WTC11 (cell line): ENCODE data around the gene CPNE4. TPM values are rescaled to one million over a fixed set of nuclear protein-coding genes. Genes with fewer than 3 reads are reported as not detected.

Experiments
- ATAC-seq: fragments of 200-7000 bp; cut with Tn5 transposase; 2 replicates; pipeline ENCODE4 v1.10.0; 2021; ENCODE audit warnings: mild to moderate bottlenecking, moderate library complexity
- CTCF ChIA-PET: fragments of 300-600 bp; sonication (Branson Sonifier 250); formaldehyde crosslinking; loops from one replicate; lab custom pipeline; 2021; ENCODE audit warnings: antibody characterized with exemption; lab: Charles Lee
- POLR2A ChIA-PET: fragments of 350-600 bp; sonication (Branson Sonifier 250); formaldehyde crosslinking; loops from one replicate; lab custom pipeline; 2021; ENCODE audit warnings: antibody characterized with exemption; lab: Charles Lee
- DNase-seq: peaks from one replicate; pipeline ENCODE4 v3.0.0; 2021; ENCODE audit warnings: low spot score
- H3K27ac Mint-ChIP-seq: 2 replicates; pipeline ENCODE4 v1.8.0; 2021; ENCODE audit warnings: mixed read lengths
- H3K27me3 Mint-ChIP-seq: 2 replicates; pipeline ENCODE4 v1.8.0; 2021; ENCODE audit warnings: low read depth, mild to moderate bottlenecking, moderate library complexity, mixed read lengths
- H3K36me3 Mint-ChIP-seq: 2 replicates; pipeline ENCODE4 v1.8.0; 2021; ENCODE audit warnings: mixed read lengths
- H3K4me1 Mint-ChIP-seq: 2 replicates; pipeline ENCODE4 v1.8.0; 2022; ENCODE audit warnings: mixed read lengths
- H3K4me3 Mint-ChIP-seq: 2 replicates; pipeline ENCODE4 v1.8.0; 2021; ENCODE audit warnings: mild to moderate bottlenecking, moderate library complexity, mixed read lengths
- H3K9me3 Mint-ChIP-seq: 2 replicates; pipeline ENCODE4 v1.8.0; 2021; ENCODE audit warnings: mixed read lengths
- ATF2 ChIP-seq: sonication (generic); formaldehyde crosslinking; IDR thresholded peaks from 2 replicates; pipeline ENCODE4 v1.8.1; 2022; ENCODE audit warnings: low read depth, missing genetic modification reagents, borderline replicate concordance
- ATF6 ChIP-seq: sonication (generic); formaldehyde crosslinking; IDR thresholded peaks from 2 replicates; pipeline ENCODE4 v1.8.1; 2023; ENCODE audit warnings: mild to moderate bottlenecking, missing genetic modification reagents
- CDX4 ChIP-seq: fragments of 250-450 bp; sonication (Bioruptor Pico); IDR thresholded peaks from 2 replicates; pipeline ENCODE4 v1.9.0; 2021; ENCODE audit warnings: moderate library complexity, mild to moderate bottlenecking, inconsistent platforms, borderline replicate concordance
- CREM ChIP-seq: sonication (generic); formaldehyde crosslinking; IDR thresholded peaks from 2 replicates; pipeline ENCODE4 v1.8.1; 2022; ENCODE audit warnings: mild to moderate bottlenecking, missing genetic modification reagents, moderate library complexity
- E2F4 ChIP-seq: sonication (generic); formaldehyde crosslinking; IDR thresholded peaks from 2 replicates; pipeline ENCODE4 v1.8.1; 2022; ENCODE audit warnings: low read depth, mild to moderate bottlenecking, moderate library complexity, missing genetic modification reagents, borderline replicate concordance
- IRF1 ChIP-seq: sonication (generic); formaldehyde crosslinking; IDR thresholded peaks from 2 replicates; pipeline ENCODE4 v1.8.0; 2023; ENCODE audit warnings: missing genetic modification reagents
- JAZF1 ChIP-seq: fragments of 250-450 bp; sonication (Bioruptor Pico); IDR thresholded peaks from 2 replicates; pipeline ENCODE4 v1.9.0; 2021; ENCODE audit warnings: moderate library complexity, mild to moderate bottlenecking, inconsistent platforms
- JUN ChIP-seq: sonication (generic); formaldehyde crosslinking; IDR thresholded peaks from 2 replicates; pipeline ENCODE4 v1.8.0; 2023; ENCODE audit warnings: mild to moderate bottlenecking, missing genetic modification reagents
- NFE2L1 ChIP-seq: sonication (generic); formaldehyde crosslinking; IDR thresholded peaks from 2 replicates; pipeline ENCODE4 v1.8.1; 2023; ENCODE audit warnings: missing genetic modification reagents
- RORB ChIP-seq: fragments of 250-450 bp; sonication (Bioruptor Pico); IDR thresholded peaks from 2 replicates; pipeline ENCODE4 v1.9.0; 2021; ENCODE audit warnings: mild to moderate bottlenecking
- ZNF512 ChIP-seq: sonication (generic); formaldehyde crosslinking; IDR thresholded peaks from 2 replicates; pipeline ENCODE4 v1.8.1; 2022; ENCODE audit warnings: missing genetic modification reagents, borderline replicate concordance
- ZNF532 ChIP-seq: fragments of 250-450 bp; sonication (Bioruptor Pico); IDR thresholded peaks from 2 replicates; pipeline ENCODE4 v1.9.0; 2021; ENCODE audit warnings: mild to moderate bottlenecking, borderline replicate concordance
- total RNA-seq: library from RNA; stranded (reverse); gene quantifications from 3 replicates; pipeline ENCODE4 v1.2.3, GENCODE V29; 2021
- TF ChIP-seq, protein P1 (sequence below): fragments of 250-450 bp; sonication (Bioruptor Pico); IDR thresholded peaks from 2 replicates; pipeline ENCODE4 v1.9.0; 2021; ENCODE audit warnings: mild to moderate bottlenecking

The CPNE4 gene
- total RNA-seq, 1 experiment from 2014 or later, result 2.4 TPM

DNA sequence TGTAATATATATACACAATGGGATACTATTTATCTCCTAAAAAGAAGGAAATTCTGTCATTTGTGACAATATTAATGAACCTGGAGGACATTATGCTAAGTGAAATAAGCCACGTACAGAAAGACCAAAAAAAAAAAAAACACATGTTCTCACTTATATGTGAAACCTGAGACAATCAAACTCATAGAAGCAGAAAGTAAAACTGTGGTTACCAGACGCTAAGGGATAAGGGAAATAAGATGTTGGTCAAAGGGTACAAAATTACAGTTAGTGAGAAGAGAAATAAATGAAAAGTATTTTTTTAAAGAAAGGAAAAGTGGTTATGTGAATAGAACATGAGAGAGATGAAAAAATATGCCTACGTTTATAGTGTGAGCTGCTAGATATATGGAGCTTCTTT is 101.1 kb downstream of the CPNE4 start:
- Mint-ChIP-seq H3K4me1 (peaks cover 10% of the 10 kb centered on the region), H3K36me3 (no peaks in the 10 kb centered on the region), H3K27me3 (no peaks in the 10 kb centered on the region), H3K9me3 (peaks cover 7% of the 10 kb centered on the region; the same call in 1 of the 2 replicates), H3K27ac (no peak overlapping the region), H3K4me3 (no peak overlapping the region)
- POLR2A ChIA-PET, result no interaction called here
- ATAC-seq (no peak), DNase-seq (no peak)
- TF ChIP-seq, protein P1, sequence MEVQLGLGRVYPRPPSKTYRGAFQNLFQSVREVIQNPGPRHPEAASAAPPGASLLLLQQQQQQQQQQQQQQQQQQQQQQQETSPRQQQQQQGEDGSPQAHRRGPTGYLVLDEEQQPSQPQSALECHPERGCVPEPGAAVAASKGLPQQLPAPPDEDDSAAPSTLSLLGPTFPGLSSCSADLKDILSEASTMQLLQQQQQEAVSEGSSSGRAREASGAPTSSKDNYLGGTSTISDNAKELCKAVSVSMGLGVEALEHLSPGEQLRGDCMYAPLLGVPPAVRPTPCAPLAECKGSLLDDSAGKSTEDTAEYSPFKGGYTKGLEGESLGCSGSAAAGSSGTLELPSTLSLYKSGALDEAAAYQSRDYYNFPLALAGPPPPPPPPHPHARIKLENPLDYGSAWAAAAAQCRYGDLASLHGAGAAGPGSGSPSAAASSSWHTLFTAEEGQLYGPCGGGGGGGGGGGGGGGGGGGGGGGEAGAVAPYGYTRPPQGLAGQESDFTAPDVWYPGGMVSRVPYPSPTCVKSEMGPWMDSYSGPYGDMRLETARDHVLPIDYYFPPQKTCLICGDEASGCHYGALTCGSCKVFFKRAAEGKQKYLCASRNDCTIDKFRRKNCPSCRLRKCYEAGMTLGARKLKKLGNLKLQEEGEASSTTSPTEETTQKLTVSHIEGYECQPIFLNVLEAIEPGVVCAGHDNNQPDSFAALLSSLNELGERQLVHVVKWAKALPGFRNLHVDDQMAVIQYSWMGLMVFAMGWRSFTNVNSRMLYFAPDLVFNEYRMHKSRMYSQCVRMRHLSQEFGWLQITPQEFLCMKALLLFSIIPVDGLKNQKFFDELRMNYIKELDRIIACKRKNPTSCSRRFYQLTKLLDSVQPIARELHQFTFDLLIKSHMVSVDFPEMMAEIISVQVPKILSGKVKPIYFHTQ (CRISPR knock-in tag), result no peak
- no peak for TF ChIP-seq ATF6 (CRISPR knock-in tag)
- TF ChIP-seq JAZF1 (CRISPR knock-in tag), result no peak
- TF ChIP-seq ATF2 (CRISPR knock-in tag), result no peak
- TF ChIP-seq CREM (CRISPR knock-in tag), result no peak
- TF ChIP-seq IRF1 (CRISPR knock-in tag), result no peak
- no peak for TF ChIP-seq RORB (CRISPR knock-in tag)
- TF ChIP-seq CDX4 (CRISPR knock-in tag), result no peak
- no peak for TF ChIP-seq NFE2L1
- TF ChIP-seq ZNF532, result no peak
- no peak for TF ChIP-seq JUN (CRISPR knock-in tag)
- no peak for TF ChIP-seq ZNF512 (CRISPR knock-in tag)
- no peak for TF ChIP-seq E2F4
- CTCF ChIA-PET, result interaction anchor here (0.6 kb wide), 1 partner anchor 46 kb away, joined by 3 read pairs; no protein-coding TSS in a partner anchor
